Spleen (tissue), 7 donors: Measurements from ENCODE around the gene HEMK1.

Source experiments
- CTCF ChIP-seq, 11 experiments: fragments of 200-600 bp in 7 of 11; fragments of 450-650 bp in 4 of 11; sonication (generic) in 4 of 11; IDR thresholded peaks in 8 of 11; conservative IDR thresholded peaks in 3 of 11; 1 replicate in 7 of 11; 2 replicates in 4 of 11; pipeline versions ENCODE4 v1.4.0 to v1.8.0; 2016 to 2021; ENCODE audit warnings: antibody characterized with exemption in 11 of 11, inconsistent platforms in 4 of 11, mild to moderate bottlenecking in 1 of 11
- POLR2A ChIP-seq, 3 donors: fragments of 450-650 bp; IDR thresholded peaks; one replicate each; pipeline ENCODE4 v1.5.1; 2017; ENCODE audit warnings: antibody characterized with exemption in 3 of 3, mild to moderate bottlenecking in 1 of 3
- POLR2AphosphoS5 ChIP-seq, 3 donors: sonication (generic); formaldehyde crosslinking; IDR thresholded peaks; one replicate each; pipeline ENCODE4 v1.5.1; 2017; ENCODE audit warnings: antibody characterized with exemption in 3 of 3
- donor health status: DM: no; HTN: no; CAD: no; lungs with moderate emphysema.
- donor health status: DM: no; HTN: no; CAD: no.
- donor health status: DM: no; HTN: no; CAD: no.

GRCh38 chr3:50575372-50575771 is 6.0 kb downstream of the HEMK1 start:
- TF ChIP-seq CTCF (IDR thresholded peaks at IDR 0.05 in 8 of 11, conservative IDR thresholded peaks at IDR 0.05 in 3 of 11) (no peak), POLR2A (IDR thresholded peaks at IDR 0.05) (no peak), POLR2AphosphoS5 (IDR thresholded peaks at IDR 0.05) (no peak)
